WI38 (cell line): ENCODE results near the gene CD2AP.
"Not testable (repeated sequence)": the region's sequence is repeated elsewhere in the genome, so short reads cannot be mapped to it uniquely, and the experiment has no call there.

Experiments
- H3K4me3 ChIP-seq: 2 replicates; pipeline ENCODE4 v1.5.1; 2011; ENCODE audit warnings: low read depth, mild to moderate bottlenecking, control low read depth, low read length
- CTCF ChIP-seq: IDR thresholded peaks from 2 replicates; pipeline ENCODE4 v1.5.1; 2012; ENCODE audit warnings: low read depth, mild to moderate bottlenecking, control low read depth, low read length

Gene CD2AP

GRCh38 chr6:47438481-47439347 lies 38.9 kb upstream of the CD2AP start:
- TF ChIP-seq CTCF: no peak
- H3K4me3 ChIP-seq: no peak overlapping the region

- no peak for TF ChIP-seq CTCF
- H3K4me3 ChIP-seq: no peak overlapping the region
Measured at GRCh38 chr6:47439348-47439668, 38.3 kb upstream of the CD2AP start.

GRCh38 chr6:47440719-47441118 lies 36.9 kb upstream of the CD2AP start:
- no peak overlapping the region for H3K4me3 ChIP-seq
- TF ChIP-seq CTCF: no peak

GRCh38 chr6:47444964-47445363 lies 32.6 kb upstream of the CD2AP start:
- H3K4me3 ChIP-seq: not testable (repeated sequence)

GRCh38 chr6:47446669-47447330 lies 30.8 kb upstream of the CD2AP start:
- TF ChIP-seq CTCF: no peak
- H3K4me3 ChIP-seq: no peak overlapping the region

- no peak for TF ChIP-seq CTCF
- no peak overlapping the region for H3K4me3 ChIP-seq
Measured at GRCh38 chr6:47447722-47448121, 29.9 kb upstream of the CD2AP start.

GRCh38 chr6:47451162-47451561 lies 26.4 kb upstream of the CD2AP start:
- TF ChIP-seq CTCF: no peak

GRCh38 chr6:47452899-47453298 lies 24.7 kb upstream of the CD2AP start:
- TF ChIP-seq CTCF: no peak
- no peak overlapping the region for H3K4me3 ChIP-seq

More at GRCh38 chr6:47451162-47451561, 26.4 kb upstream of the CD2AP start:
- no peak overlapping the region for H3K4me3 ChIP-seq
